ENCODE measurements around the gene CD1E.
"Not testable (repeated sequence)": the region's sequence is repeated elsewhere in the genome, so short reads cannot be mapped to it uniquely, and the experiment has no call there.

The CD1E gene

GRCh38 chr1:158353303-158354075, at the start of gene CD1E:
Gene CD1E (plus strand): TSS chr1:158353894. CDS start chr1:158353989, 95 bp downstream.
- DNase-seq, result no peak

GRCh38 chr1:158310623-158311022, 43.1 kb upstream of the CD1E start:
- no peak for DNase-seq

GRCh38 chr1:158311066-158311465, 42.6 kb upstream of the CD1E start:
- no peak for DNase-seq

GRCh38 chr1:158323866-158324265, 29.8 kb upstream of the CD1E start:
- no peak for DNase-seq

- DNase-seq, result no peak
These were observed 29.3 kb upstream of the CD1E start for GRCh38 chr1:158324395-158324794.

DNA sequence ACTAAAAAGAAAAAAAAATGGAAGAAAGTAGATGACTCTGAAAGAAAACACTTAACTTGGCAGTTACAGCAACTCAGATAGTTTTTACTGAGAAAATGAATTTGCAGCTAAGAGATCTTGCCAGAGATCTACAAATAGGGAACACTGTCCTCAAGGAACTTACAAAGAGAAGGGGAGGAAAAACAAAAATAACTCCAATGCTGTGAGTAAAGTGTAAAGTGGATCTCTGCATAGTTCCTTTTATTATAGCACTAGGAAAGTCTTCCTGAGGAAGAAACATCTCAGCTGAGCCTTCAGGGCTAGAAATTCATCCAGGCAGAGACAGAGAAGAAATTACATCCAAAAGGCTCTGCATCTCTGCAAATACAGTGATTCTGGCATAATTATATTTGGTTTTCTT, 26.2 kb upstream of the CD1E start:
- no peak for DNase-seq

DNA sequence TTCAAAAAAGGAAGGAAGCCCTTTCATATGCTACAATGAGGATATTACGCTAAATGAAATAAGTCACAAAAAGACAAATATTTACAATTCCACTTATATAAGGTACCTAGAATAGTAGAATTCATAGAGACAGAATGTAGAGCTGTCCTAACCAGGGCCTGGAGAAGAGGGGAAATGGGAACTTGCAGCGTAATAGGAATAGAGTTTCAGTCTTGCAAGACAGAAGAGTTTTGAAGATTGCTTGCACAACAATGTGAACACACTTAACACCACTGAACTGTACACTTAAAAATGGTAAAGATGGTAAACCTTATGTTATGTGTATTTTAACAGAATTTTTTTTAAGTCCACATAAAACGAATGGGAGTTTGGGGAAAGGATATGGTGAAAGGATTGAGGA, 25.3 kb upstream of the CD1E start:
- no peak for DNase-seq

- no peak for DNase-seq
These were observed 24.4 kb upstream of the CD1E start for GRCh38 chr1:158329300-158329699.

- DNase-seq, result no peak
These were observed 24.0 kb upstream of the CD1E start for GRCh38 chr1:158329733-158330132.

DNA sequence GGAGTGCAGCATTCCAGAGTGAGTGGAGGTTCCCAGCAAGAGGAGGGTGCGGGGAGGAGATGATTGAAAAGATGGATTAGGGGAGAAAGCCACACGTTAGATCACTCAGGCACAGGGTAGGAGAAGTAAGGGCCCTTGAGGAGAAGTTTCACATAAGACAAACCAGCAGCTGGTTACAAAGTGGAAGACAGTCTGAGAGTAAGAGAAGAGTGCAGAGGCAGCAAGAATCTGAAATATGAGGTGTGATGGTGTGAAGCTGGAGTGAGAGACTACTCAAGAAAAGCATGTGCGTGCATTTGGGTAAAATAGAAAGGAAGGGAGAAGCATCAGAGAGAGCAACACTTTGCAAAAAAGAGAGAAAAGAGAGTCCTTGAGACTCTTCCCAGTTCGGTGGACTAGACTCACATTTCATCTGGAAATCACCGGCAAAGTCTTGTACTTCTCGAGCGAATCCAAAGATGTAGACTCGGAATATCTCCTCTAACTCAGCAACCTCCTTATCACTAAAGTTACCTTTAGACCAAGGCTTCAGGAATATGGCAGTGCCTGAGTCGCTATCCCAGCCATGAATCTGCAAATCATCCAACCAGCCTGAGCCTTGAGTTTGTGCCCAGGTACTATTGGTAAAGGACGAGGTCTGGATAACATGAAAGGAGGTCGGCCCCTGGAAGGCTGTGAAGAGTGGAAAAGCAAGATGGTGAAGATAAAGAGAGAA, 23.1 kb upstream of the CD1E start:
- no peak for DNase-seq

DNA sequence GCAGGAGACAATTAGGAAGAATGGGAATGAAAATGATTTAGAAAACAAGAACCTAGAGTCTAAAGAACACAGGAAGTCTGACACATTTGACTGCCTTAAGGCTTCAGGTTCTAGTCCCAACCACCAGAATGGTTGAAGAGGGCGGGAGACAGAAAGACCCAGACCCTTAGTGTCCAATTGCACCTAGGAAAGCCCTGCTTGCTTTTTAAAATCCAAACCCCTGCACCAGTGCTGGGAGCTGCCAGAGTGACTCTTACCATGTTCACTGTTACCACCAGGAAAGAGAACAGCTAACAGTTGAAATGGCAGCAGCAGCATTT, 22.6 kb upstream of the CD1E start:
- DNase-seq, result no peak

DNA sequence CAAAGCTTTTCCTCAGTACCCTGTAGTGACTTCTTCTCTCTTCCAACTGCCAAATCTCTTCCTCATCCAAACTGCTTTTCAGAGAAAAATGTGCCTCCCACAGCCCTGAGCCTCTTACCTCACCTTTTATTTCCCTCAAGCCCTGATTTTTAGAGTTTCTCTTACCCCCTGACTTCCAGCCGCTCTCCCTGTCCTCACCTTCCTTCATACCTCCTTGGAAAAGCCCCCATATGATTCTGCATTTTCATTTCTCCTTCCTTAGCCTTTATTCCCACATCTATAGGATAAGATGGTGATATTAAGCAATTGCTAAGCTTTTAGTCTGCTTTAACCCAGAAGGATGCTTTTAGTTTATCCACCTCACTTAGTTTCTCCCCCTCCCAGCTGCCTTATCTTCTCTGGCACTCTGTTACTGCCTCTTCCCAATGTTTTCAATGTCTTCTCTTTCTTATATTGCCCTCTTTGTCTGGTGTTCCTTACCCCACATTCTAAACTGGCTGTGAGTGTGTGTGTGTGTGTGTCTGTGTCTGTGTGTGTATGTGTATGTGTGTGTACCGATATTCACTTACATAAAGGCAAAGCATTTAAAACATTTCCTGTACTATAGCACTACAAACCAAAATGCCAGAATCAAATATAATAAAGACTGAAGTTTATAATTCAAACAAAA, 22.1 kb upstream of the CD1E start, which contains the start of gene CD1B:
Gene CD1B (minus strand): TSS at position 51 of the 670 bp plus-strand sequence. CDS start 108 bp downstream, outside the sequence.
- no peak for DNase-seq

DNA sequence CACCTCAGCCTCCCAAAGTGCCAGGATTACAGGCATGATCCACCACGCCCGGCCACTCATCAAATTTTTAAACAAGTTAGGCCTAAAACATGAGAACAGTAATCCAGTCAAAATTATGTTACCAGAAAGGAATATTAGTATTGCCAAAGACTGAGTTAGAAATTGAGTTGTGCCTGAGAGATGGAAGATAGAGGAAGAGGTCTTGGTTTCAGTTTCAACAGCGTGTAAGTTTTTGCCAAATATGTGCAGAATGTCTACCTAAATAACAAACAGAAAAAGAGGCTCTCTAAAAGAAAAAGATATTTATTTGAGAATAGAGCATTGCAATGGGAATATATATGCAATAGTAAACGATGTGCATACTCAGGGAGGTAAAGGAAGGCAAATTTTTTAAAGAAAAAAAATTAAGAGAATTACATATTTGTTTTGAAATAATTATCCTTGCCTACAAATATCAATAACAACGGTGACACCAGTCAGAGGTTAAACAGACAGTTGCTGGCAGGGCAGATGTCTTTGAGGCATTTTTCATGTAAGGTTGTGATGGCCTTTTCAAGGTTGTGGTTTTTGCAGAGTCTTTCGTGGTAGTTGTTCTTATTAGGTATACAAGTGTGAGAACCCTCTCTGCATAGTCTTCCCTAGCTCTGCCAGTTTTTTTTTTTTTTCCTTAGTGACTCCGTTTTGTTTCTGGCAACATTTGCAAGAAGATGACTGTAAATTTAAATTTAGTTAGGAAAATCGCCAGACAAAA, 20.1 kb upstream of the CD1E start:
- no peak for DNase-seq

GRCh38 chr1:158334526-158335212, 19.0 kb upstream of the CD1E start:
- DNase-seq, result no peak

- DNase-seq, result no peak
These were observed 18.5 kb upstream of the CD1E start for GRCh38 chr1:158335213-158335532.

DNA sequence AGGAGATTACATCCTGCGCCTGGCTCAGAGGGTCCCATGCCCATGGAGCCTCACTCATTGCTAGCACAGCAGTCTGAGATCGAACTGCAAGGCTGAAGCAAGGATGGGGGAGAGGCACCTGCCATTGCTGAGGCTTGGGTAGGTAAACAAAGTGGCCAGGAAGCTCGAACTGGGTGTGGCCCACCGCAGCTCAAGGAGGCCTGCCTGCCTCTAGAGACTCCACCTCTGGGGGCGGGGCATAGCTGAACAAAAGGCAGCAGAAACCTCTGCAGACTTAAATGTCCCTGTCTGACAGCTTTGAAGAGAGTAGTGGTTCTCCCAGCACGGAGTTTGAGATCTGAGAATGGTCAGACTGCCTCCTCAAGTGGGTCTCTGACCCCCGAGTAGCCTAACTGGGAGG, 17.3 kb upstream of the CD1E start:
- not testable (repeated sequence) for DNase-seq

DNA sequence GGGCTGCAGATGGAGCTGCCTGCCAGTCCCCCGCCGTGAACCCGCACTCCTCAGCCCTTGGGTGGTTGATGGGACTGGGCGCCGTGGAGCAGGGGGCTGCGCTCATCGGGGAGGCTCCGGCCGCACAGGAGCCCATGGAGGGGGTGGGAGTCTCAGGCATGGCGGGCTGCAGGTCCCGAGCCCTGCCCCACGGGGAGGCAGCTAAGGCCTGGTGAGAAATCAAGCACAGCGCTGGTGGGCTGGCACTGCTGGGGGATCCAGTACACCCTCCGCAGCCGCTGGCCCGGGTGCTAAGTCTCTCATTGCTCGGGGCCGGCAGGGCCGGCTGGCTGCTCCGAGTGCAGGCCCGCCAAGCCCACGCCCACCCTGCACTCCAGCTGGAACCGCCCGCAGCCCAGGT, 4.7 kb upstream of the CD1E start:
- DNase-seq, result not testable (repeated sequence)

GRCh38 chr1:158354255-158354654, 561 bp downstream of the CD1E start:
- no peak for DNase-seq

GRCh38 chr1:158355773-158356285, 2.1 kb downstream of the CD1E start:
- no peak for DNase-seq

DNA sequence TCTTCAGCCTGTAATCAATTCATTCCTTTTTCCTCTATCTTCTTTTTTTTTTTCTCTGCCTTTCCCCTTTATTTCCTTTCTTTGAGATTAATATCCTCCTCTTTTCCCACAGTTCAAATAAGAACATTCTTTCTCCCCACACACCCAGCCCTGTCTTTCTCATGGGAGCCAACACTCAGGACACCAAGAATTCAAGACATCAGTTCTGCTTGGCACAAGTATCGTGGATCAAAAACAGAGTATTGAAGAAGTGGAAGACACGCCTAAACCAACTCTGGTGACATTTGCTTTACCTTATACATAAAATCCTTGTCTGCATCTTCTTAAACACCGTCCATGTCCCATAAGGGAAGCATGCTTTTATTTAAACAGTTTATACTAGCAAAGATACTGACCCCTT, 2.9 kb downstream of the CD1E start:
- DNase-seq, result no peak

DNA sequence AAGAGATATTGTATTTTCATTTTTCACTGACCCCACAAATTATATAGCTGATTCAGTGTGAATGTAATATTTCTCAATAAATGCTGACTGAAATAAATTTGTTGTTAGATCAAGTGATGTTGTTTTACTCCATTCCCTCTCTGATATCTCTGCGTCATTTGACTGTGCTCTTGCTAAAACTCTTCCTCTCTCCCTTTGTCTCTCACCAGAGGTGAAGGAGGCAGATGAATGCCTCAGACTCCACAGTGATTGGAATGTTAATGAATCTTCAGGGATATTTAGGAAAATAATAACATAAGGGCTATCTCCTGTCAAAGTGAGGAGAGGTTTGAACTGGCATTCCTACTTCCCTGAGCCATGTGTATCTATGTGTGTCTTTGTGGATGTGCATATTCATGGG, 3.7 kb downstream of the CD1E start:
- DNase-seq, result no peak

- DNase-seq, result no peak
These were observed 8.8 kb downstream of the CD1E start for GRCh38 chr1:158362482-158362881.

DNA sequence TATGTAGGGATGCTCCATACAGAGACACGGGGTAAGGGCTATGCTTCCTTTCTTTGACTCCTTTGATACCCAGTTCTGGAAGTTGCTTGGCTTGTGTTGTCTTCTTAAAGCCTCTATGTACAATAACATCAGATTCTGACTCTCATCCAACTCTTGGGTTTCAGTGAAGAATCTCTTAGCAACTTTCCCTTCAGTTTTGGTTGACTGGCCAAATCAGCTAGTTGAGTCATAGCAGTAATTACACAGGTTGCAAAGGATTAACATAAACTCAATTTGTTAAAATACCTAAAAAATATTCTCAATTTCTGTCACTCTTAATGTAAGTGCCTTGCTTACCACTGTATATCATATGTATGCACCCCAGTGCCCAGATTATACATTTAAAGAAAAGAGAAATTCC, 9.2 kb downstream of the CD1E start:
- DNase-seq, result no peak
